ENCODE measurements around the gene TBX10.

GRCh38 chr11:67601098-67601497, 38.5 kb downstream of the TBX10 start:
- TF ChIP-seq POLR2AphosphoS5 (IDR thresholded peaks at IDR 0.05): no peak
- no peak for TF ChIP-seq CTCF (IDR thresholded peaks at IDR 0.05)

All from upper lobe of left lung (tissue), 4 donors.